ENCODE data around the gene CHCHD4. TPM values are rescaled to one million over a fixed set of nuclear protein-coding genes. Genes with fewer than 3 reads are reported as not detected.

Gene CHCHD4
- total and polyA plus RNA-seq, 2 of the 8 experiments (the other 6 are each of a cell fraction or from before 2014, with no cell fraction given), result 15.0 to 22.3 TPM

DNA sequence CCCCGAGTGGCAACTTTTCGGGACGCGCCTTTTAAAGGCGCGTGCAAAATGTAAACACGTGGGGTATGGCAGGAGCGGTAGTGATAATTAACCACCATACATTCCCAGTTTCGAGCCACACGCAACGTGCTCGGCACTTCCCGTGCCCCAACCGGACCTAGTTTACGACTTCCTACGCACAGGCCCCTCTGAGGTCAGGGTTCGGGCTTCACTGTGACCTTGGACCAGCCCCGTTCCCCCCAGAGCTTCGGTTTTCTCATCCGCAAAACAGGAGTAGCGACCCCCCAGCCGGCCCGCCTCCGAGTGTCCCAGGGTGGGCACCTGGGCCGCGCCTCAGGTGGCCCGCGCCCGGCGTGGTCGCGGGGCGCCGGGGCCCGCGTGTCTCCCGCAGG, 451 bp downstream of the CHCHD4 start:
- Histone ChIP-seq H3K27me3 (replicated peaks in 1 of 4; ENCODE audit: control insufficient read depth in 3 of 4, extremely low read depth in 1 of 4, insufficient read depth in 3 of 4, low read length in 3 of 4) (no peaks in the 10 kb centered on the region), H4K8ac (ENCODE audit: extremely low read depth, insufficient read depth, low read length) (peak overlapping the region; percentile 85; the same call in 1 of the 2 replicates), H3K23me2 (ENCODE audit: low read depth, low read length) (peaks cover 14% of the 10 kb centered on the region), H3K4ac (replicated peaks; ENCODE audit: insufficient read length, low read depth, low read length) (no peak overlapping the region), H2BK12ac (ENCODE audit: low read depth, low read length) (no peak overlapping the region), H3K27ac (ENCODE audit: low read depth, low read length) (peak overlapping the region; percentile 6), H2AFZ (ENCODE audit: low read length) (0 out of 2 replicates have a peak overlapping the region, but pooled peaks have one; percentile 29), H3K18ac (ENCODE audit: extremely low read depth, low read length) (no peak overlapping the region), H2BK15ac (ENCODE audit: low read length) (no peak overlapping the region), H2BK120ac (replicated peaks; ENCODE audit: low read depth, low read length) (no peak overlapping the region), H3K4me2 (ENCODE audit: insufficient read depth in 1 of 2, low read depth in 2 of 2, low read length in 2 of 2) (peak overlapping the region; percentile 86 to 99), H3K14ac (ENCODE audit: insufficient read length) (no peak overlapping the region), H3K9me3 (ENCODE audit: insufficient read depth in 2 of 2, low read depth in 1 of 2, low read length in 1 of 2) (no peaks in the 10 kb centered on the region), H4K5ac (ENCODE audit: insufficient read length, low read depth, low read length) (no peak overlapping the region), H3K4me1 (replicated peaks in 1 of 4; ENCODE audit: control insufficient read depth in 3 of 4, insufficient read depth in 4 of 4, low read length in 3 of 4) (peaks cover 0 to 14% (median 10%) of the 10 kb centered on the region in 4 experiments; a peak in 6 of 7 replicates), H2BK5ac (ENCODE audit: low read depth, low read length) (peak overlapping the region; percentile 2; the same call in 1 of the 2 replicates), H3K79me1 (ENCODE audit: low read depth, low read length) (peaks cover 16% of the 10 kb centered on the region), H4K91ac (replicated peaks; ENCODE audit: insufficient read length, low read length) (no peak overlapping the region), H3K36me3 (ENCODE audit: control insufficient read depth in 2 of 4, insufficient read depth in 4 of 4, low read length in 3 of 4) (peaks cover 0 to 8% (median 5%) of the 10 kb centered on the region in 4 experiments; a peak in 3 of 8 replicates), H2AK5ac (ENCODE audit: low read depth, low read length) (no peak overlapping the region), H4K20me1 (replicated peaks in 1 of 2; ENCODE audit: control insufficient read depth in 1 of 2, insufficient read depth in 2 of 2, low read length in 2 of 2) (peaks cover 2 to 12% of the 10 kb centered on the region in 2 experiments), H3K23ac (ENCODE audit: insufficient read length) (no peak overlapping the region), H3K9ac (replicated peaks in 1 of 4; ENCODE audit: extremely low read depth in 1 of 4, low read depth in 3 of 4, low read length in 3 of 4) (peak overlapping the region; percentile 61 to 84 (median 64); a peak in 6 of 7 replicates), H3K79me2 (ENCODE audit: control insufficient read depth in 1 of 2, insufficient read depth in 2 of 2, low read length in 2 of 2) (peaks cover 7 to 35% of the 10 kb centered on the region in 2 experiments), H2BK20ac (ENCODE audit: low read length) (no peak overlapping the region), H3K4me3 (ENCODE audit: extremely low read depth in 1 of 4, insufficient read depth in 2 of 4, low read depth in 3 of 4, low read length in 4 of 4) (peak overlapping the region; percentile 90 to 97 (median 91)), H3K56ac (replicated peaks; ENCODE audit: insufficient read length, low read depth, low read length) (no peak overlapping the region)
- ChIA-PET CTCF (ENCODE audit: partially characterized antibody) (interaction anchor here (0.8 to 3.9 kb wide), 7 partner anchors 10 to 244 kb away, joined by 3 to 37 read pairs (median 7); no protein-coding TSS in a partner anchor), POLR2A (ENCODE audit: partially characterized antibody) (interaction anchor here (0.8 to 4.7 kb wide), 10 partner anchors 10 to 475 kb away, joined by 3 to 46 read pairs (median 14); partner anchors contain the start of genes LSM3 and XPC)
- FAIRE-seq, result no peak
- WGBS, 2 experiments (ENCODE audit: extremely low coverage in 1 of 2, insufficient coverage in 1 of 2, insufficient read length in 1 of 2, insufficient replicate concordance in 2 of 2, low coverage in 1 of 2, low lambda C conversion rate in 2 of 2, missing lambda C conversion rate in 1 of 2), result 2% methylated on average over 35 of the region's 37 CpGs; no CpG with 5 or more reads in 1 of the 2 experiments
- no peak for DNase-seq (ENCODE audit: low read depth in 1 of 2, low spot score in 2 of 2)
- TF ChIP-seq KDM5A (IDR thresholded peaks at IDR 0.05; ENCODE audit: low read length) (no peak), EZH2 (IDR thresholded peaks at IDR 0.05; ENCODE audit: low read depth, low read length, severe bottlenecking) (no peak), HDAC2 (IDR thresholded peaks at IDR 0.05; ENCODE audit: borderline replicate concordance in 1 of 2, low read depth in 2 of 2, low read length in 2 of 2) (no peak), CEBPB (IDR thresholded peaks at IDR 0.05; ENCODE audit: low read depth, low read length) (no peak), RAD21 (IDR thresholded peaks at IDR 0.05 in 1 of 2, conservative IDR thresholded peaks at IDR 0.05 in 1 of 2; ENCODE audit: low read depth in 2 of 2, low read length in 2 of 2) (no peak), RBBP5 (IDR thresholded peaks at IDR 0.05; ENCODE audit: borderline replicate concordance, low read depth, low read length) (no peak), GTF2F1 (IDR thresholded peaks at IDR 0.05; ENCODE audit: borderline replicate concordance, low read depth, low read length) (no peak), KDM4A (IDR thresholded peaks at IDR 0.05; ENCODE audit: low read depth, low read length, severe bottlenecking) (peak; percentile 49), TBP (IDR thresholded peaks at IDR 0.05; ENCODE audit: low read depth, low read length) (peak; percentile 44), RNF2 (IDR thresholded peaks at IDR 0.05; ENCODE audit: borderline replicate concordance, low read depth, low read length, missing control alignments, poor library complexity, severe bottlenecking) (no peak), NRF1 (IDR thresholded peaks at IDR 0.05; ENCODE audit: low read depth, low read length) (no peak)

Measured in H1 (cell line).